ENCODE data around the gene CHL1. TPM values are rescaled to one million over a fixed set of nuclear protein-coding genes. Genes with fewer than 3 reads are reported as not detected.
A peak's percentile ranks its signal among the peaks of the same experiment; 100 is the strongest.

The CHL1 gene
- total and polyA plus RNA-seq, 2 experiments from 2014 or later, result 0.24 TPM; not detected in 1

GRCh38 chr3:264394-265156 is 68.0 kb downstream of the CHL1 start:
- no peak overlapping the region for H3K27ac ChIP-seq
- H3K36me3 ChIP-seq, result no peaks in the 10 kb centered on the region
- DNase-seq (ENCODE audit: low read depth in 1 of 2, low spot score in 1 of 2), result peak in 1 of 2 donors; percentile 10
- H3K4me1 ChIP-seq (ENCODE audit: low read depth), result no peaks in the 10 kb centered on the region
- no peaks in the 10 kb centered on the region for H3K27me3 ChIP-seq
- no peaks in the 10 kb centered on the region for H3K9me3 ChIP-seq (ENCODE audit: low read depth)
- H3K4me3 ChIP-seq, result no peak overlapping the region
- TF ChIP-seq, protein P1, sequence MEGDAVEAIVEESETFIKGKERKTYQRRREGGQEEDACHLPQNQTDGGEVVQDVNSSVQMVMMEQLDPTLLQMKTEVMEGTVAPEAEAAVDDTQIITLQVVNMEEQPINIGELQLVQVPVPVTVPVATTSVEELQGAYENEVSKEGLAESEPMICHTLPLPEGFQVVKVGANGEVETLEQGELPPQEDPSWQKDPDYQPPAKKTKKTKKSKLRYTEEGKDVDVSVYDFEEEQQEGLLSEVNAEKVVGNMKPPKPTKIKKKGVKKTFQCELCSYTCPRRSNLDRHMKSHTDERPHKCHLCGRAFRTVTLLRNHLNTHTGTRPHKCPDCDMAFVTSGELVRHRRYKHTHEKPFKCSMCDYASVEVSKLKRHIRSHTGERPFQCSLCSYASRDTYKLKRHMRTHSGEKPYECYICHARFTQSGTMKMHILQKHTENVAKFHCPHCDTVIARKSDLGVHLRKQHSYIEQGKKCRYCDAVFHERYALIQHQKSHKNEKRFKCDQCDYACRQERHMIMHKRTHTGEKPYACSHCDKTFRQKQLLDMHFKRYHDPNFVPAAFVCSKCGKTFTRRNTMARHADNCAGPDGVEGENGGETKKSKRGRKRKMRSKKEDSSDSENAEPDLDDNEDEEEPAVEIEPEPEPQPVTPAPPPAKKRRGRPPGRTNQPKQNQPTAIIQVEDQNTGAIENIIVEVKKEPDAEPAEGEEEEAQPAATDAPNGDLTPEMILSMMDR (IDR thresholded peaks at IDR 0.05; ENCODE audit: low read depth, low read length), result no peak

GRCh38 chr3:267101-267500 is 70.5 kb downstream of the CHL1 start:
- Histone ChIP-seq H3K27ac (no peak overlapping the region), H3K36me3 (no peaks in the 10 kb centered on the region), H3K27me3 (no peaks in the 10 kb centered on the region), H3K9me3 (ENCODE audit: low read depth) (no peaks in the 10 kb centered on the region), H3K4me3 (no peak overlapping the region), H3K4me1 (ENCODE audit: low read depth) (no peaks in the 10 kb centered on the region)
- no peak for DNase-seq (ENCODE audit: low read depth in 1 of 2, low spot score in 1 of 2)
- TF ChIP-seq, protein P1 (IDR thresholded peaks at IDR 0.05; ENCODE audit: low read depth, low read length), result no peak

GRCh38 chr3:270688-271087 is 74.1 kb downstream of the CHL1 start:
- TF ChIP-seq, protein P1 (IDR thresholded peaks at IDR 0.05; ENCODE audit: low read depth, low read length), result no peak
- H3K9me3 ChIP-seq (ENCODE audit: low read depth), result no peaks in the 10 kb centered on the region
- H3K36me3 ChIP-seq, result no peaks in the 10 kb centered on the region
- no peaks in the 10 kb centered on the region for H3K27me3 ChIP-seq
- H3K4me3 ChIP-seq, result no peak overlapping the region
- H3K4me1 ChIP-seq (ENCODE audit: low read depth), result no peaks in the 10 kb centered on the region
- DNase-seq (ENCODE audit: low read depth in 1 of 2, low spot score in 1 of 2), result no peak
- no peak overlapping the region for H3K27ac ChIP-seq

DNA sequence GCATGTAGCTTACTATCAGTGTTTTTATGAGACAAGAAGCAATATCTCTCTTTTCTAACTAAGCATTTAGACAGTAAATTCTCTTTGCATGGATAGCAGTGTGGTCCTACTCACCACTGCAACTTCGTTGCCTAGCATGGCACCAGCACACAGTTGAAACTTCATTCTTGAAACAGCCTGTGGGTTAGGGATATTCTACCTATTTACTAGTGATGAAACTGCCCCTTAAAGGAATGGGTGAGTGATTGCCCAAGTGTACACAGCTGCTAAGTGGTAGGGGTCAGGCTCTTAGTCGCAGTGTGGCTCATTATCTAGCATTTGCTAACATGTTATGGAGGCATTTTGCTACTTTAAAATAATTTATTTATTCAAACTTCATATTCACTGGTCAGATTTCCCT is 78.4 kb downstream of the CHL1 start:
- no peak overlapping the region for H3K27ac ChIP-seq
- H3K27me3 ChIP-seq, result no peaks in the 10 kb centered on the region
- H3K9me3 ChIP-seq (ENCODE audit: low read depth), result no peaks in the 10 kb centered on the region
- no peaks in the 10 kb centered on the region for H3K36me3 ChIP-seq
- no peak overlapping the region for H3K4me3 ChIP-seq
- no peak for DNase-seq (ENCODE audit: low read depth in 1 of 2, low spot score in 1 of 2)
- TF ChIP-seq, protein P1 (IDR thresholded peaks at IDR 0.05; ENCODE audit: low read depth, low read length), result no peak
- no peaks in the 10 kb centered on the region for H3K4me1 ChIP-seq (ENCODE audit: low read depth)

GRCh38 chr3:277873-278272 is 81.3 kb downstream of the CHL1 start:
- Histone ChIP-seq H3K27ac (no peak overlapping the region), H3K4me3 (no peak overlapping the region), H3K36me3 (no peaks in the 10 kb centered on the region), H3K27me3 (no peaks in the 10 kb centered on the region), H3K9me3 (ENCODE audit: low read depth) (no peaks in the 10 kb centered on the region), H3K4me1 (ENCODE audit: low read depth) (no peaks in the 10 kb centered on the region)
- TF ChIP-seq, protein P1 (IDR thresholded peaks at IDR 0.05; ENCODE audit: low read depth, low read length), result no peak
- DNase-seq (ENCODE audit: low read depth in 1 of 2, low spot score in 1 of 2), result no peak
